GM19023 (cell line): Measurements from ENCODE around the gene BANP.
"Not testable (repeated sequence)": the region's sequence is repeated elsewhere in the genome, so short reads cannot be mapped to it uniquely, and the experiment has no call there.

Experiments
- ATAC-seq: cut with Tn5 transposase; IDR thresholded peaks from one replicate; pipeline ENCODE4 v1.9.1; 2021; ENCODE audit warnings: mild to moderate bottlenecking, moderate library complexity; ENCODE audit not compliant: unreplicated experiment

The BANP gene

GRCh38 chr16:87950765-87951551 lies at the start of gene BANP:
BANP (plus strand) TSS chr16:87951434; CDS start chr16:87975116, 23,682 bp downstream.
- peak; percentile 90 for ATAC-seq

GRCh38 chr16:87904963-87905362 lies 46.3 kb upstream of the BANP start:
- ATAC-seq = not testable (repeated sequence)

GRCh38 chr16:87905521-87905920 lies 45.7 kb upstream of the BANP start:
- ATAC-seq = not testable (repeated sequence)

GRCh38 chr16:87908101-87908500 lies 43.1 kb upstream of the BANP start:
- not testable (repeated sequence) for ATAC-seq

- ATAC-seq = peak; percentile 89
Observed at GRCh38 chr16:87909203-87909935, 41.9 kb upstream of the BANP start.

GRCh38 chr16:87911106-87911763 lies 40.0 kb upstream of the BANP start:
- not testable (repeated sequence) for ATAC-seq

GRCh38 chr16:87912691-87913090 lies 38.5 kb upstream of the BANP start:
- not testable (repeated sequence) for ATAC-seq

GRCh38 chr16:87914021-87914725 lies 37.1 kb upstream of the BANP start:
- ATAC-seq = not testable (repeated sequence)

- ATAC-seq = no peak
Observed at GRCh38 chr16:87914812-87915211, 36.4 kb upstream of the BANP start.

GRCh38 chr16:87917503-87917902 lies 33.7 kb upstream of the BANP start:
- ATAC-seq = no peak

GRCh38 chr16:87918338-87918737 lies 32.9 kb upstream of the BANP start:
- no peak for ATAC-seq

- no peak for ATAC-seq
Observed at GRCh38 chr16:87918866-87919680, 32.2 kb upstream of the BANP start.

- no peak for ATAC-seq
Observed at GRCh38 chr16:87919681-87919994, 31.6 kb upstream of the BANP start.

- no peak for ATAC-seq
Observed at GRCh38 chr16:87921236-87921773, 29.9 kb upstream of the BANP start.

GRCh38 chr16:87922250-87922871 lies 28.9 kb upstream of the BANP start:
- ATAC-seq = no peak

GRCh38 chr16:87924041-87924810 lies 27.0 kb upstream of the BANP start:
- ATAC-seq = peak; percentile 70

- no peak for ATAC-seq
Observed at GRCh38 chr16:87924811-87925670, 26.2 kb upstream of the BANP start.
